Measurements from ENCODE around the gene ZNF503.

ZNF503 gene

DNA sequence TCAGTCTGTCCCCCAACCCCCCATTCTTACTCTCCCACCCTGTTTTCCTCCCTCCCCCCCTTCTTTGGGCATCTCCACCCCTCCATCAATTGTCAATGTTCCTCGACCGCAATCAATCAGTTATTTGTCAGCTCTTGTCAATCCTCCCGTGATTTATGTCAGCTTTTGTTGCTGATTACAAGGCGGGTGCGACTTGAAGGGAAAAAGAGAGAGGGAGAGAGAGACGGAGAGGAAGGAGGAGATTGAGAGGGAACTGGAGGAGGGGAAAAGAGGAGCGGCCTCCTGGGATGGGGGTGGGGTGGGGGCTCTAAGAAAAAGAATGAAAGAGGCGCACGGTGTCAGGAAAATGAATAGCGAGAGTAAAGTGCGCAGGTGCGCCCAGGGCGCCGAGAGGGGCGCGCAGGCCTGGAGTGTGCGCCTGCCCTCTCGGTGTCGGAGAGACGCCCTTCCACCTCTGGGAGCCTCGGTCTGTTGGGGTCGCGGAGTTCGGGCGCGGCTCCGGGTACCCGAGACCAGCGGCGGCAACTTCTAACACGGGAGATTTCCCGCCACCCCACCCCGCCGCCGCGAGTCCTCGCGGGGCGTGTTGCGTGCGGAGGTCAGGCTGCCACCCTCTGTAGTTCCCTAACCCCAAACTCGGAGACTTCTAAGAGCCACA is 1.1 kb upstream of the ZNF503 start:
- peak overlapping the region; percentile 97 for H2BK120ac ChIP-seq (ENCODE audit: low read depth, low read length)
- peak overlapping the region; percentile 95 for H3K9ac ChIP-seq (ENCODE audit: low read depth, low read length, poor library complexity)
- H3K27me3 ChIP-seq (ENCODE audit: control insufficient read depth in 3 of 3, insufficient read depth in 3 of 3, low read depth in 1 of 3, low read length in 3 of 3), result peaks cover 0 to 47% (median 16%) of the 10 kb centered on the region in 3 experiments
- H3K4me3 ChIP-seq (ENCODE audit: low read length in 2 of 2), result peak overlapping the region; percentile 59 to 83
- H3K27ac ChIP-seq (replicated peaks; ENCODE audit: low read length), result peak overlapping the region; percentile 89
- peak overlapping the region; percentile 98 for H2BK15ac ChIP-seq (ENCODE audit: low read length)
- peak overlapping the region; percentile 100 for H2AFZ ChIP-seq (ENCODE audit: low read length)
- peak overlapping the region; percentile 38 for H4K91ac ChIP-seq (ENCODE audit: low read depth, low read length, poor library complexity)
- peak overlapping the region; percentile 2 for H2BK12ac ChIP-seq (ENCODE audit: low read length)
- DNase-seq (ENCODE audit: low spot score), result no peak
- peak overlapping the region; percentile 97 for H3K18ac ChIP-seq (ENCODE audit: low read length)
- no CpG with 5 or more reads among the region's 42 CpGs for WGBS, 2 donors (ENCODE audit: extremely low coverage in 2 of 2, insufficient read length in 2 of 2, insufficient replicate concordance in 1 of 2)
- peak overlapping the region; percentile 5 for H3K4ac ChIP-seq (ENCODE audit: low read length)
- peak overlapping the region; percentile 99 for H2BK5ac ChIP-seq (ENCODE audit: low read length)
- H3K14ac ChIP-seq (ENCODE audit: low read length), result no peak overlapping the region
- H3K36me3 ChIP-seq (replicated peaks in 1 of 2; ENCODE audit: control insufficient read depth in 2 of 2, insufficient read depth in 2 of 2, low read length in 2 of 2), result peaks cover 0 to 33% of the 10 kb centered on the region in 2 donors
- peak overlapping the region; percentile 3 for H4K8ac ChIP-seq (ENCODE audit: low read depth, low read length)
- peaks cover 0 to 2% of the 10 kb centered on the region in 2 donors for H3K9me3 ChIP-seq (replicated peaks in 1 of 2; ENCODE audit: control insufficient read depth in 2 of 2, insufficient read depth in 1 of 2, low read depth in 1 of 2, low read length in 2 of 2)
- H2AK5ac ChIP-seq (ENCODE audit: low read depth, low read length), result no peak overlapping the region
- peak overlapping the region; percentile 95 for H3K4me2 ChIP-seq (ENCODE audit: insufficient read depth, low read length, poor library complexity, severe bottlenecking)
- H3K79me1 ChIP-seq (ENCODE audit: low read depth, low read length), result peaks cover 20% of the 10 kb centered on the region
- peak overlapping the region; percentile 68 for H3K23ac ChIP-seq (ENCODE audit: low read depth, low read length, poor library complexity)
- peaks cover 12 to 25% of the 10 kb centered on the region in 2 donors for H3K4me1 ChIP-seq (ENCODE audit: control insufficient read depth in 2 of 2, insufficient read depth in 1 of 2, low read depth in 1 of 2, low read length in 2 of 2)

DNA sequence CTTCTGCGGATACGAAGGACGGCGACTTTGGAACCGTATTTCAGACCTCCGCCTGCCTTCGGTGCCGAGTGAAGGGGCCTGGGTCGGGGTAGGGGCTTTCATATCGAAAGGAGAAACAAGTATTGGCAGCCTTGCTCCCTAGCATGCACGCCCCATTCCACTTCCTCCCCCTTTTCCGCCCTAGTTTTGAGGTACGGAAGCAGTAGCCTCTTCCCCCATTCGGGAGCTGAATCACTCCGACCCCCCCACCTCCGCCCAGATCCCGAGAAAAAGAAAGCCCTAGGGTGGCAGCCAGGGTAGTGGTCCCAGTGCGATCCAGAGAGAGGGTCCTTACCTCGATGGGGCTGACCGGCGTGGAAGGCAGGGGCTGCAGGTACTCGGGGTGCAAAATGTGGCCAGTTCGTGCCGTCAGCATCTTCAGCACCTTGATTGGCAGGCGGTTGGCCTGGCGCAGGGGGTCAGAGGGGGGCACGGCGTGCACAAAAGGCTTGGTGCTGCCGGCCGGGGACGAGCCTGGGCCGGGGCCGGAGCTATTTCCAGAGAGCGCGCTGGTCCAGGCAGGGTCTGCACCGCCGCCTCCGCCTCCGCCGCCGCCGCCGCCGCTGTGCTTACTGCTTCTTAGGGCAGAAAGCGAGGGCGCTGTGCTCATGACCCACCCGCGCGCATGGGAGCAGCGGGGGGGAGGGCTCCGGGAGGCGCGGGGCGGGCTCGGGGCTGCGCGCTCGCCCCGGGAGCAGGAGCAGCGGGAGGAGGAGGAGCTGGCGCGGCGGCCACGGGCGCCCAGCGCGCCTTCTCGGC is 594 bp downstream of the ZNF503 start:
- H4K8ac ChIP-seq (ENCODE audit: low read depth, low read length), result peak overlapping the region; percentile 43
- H3K27me3 ChIP-seq (ENCODE audit: control insufficient read depth in 3 of 3, insufficient read depth in 3 of 3, low read depth in 1 of 3, low read length in 3 of 3), result peaks cover 0 to 46% (median 16%) of the 10 kb centered on the region in 3 experiments
- H4K91ac ChIP-seq (ENCODE audit: low read depth, low read length, poor library complexity), result no peak overlapping the region
- peaks cover 11 to 13% of the 10 kb centered on the region in 2 donors for H3K4me1 ChIP-seq (ENCODE audit: control insufficient read depth in 2 of 2, insufficient read depth in 1 of 2, low read depth in 1 of 2, low read length in 2 of 2)
- H3K36me3 ChIP-seq (replicated peaks in 1 of 2; ENCODE audit: control insufficient read depth in 2 of 2, insufficient read depth in 2 of 2, low read length in 2 of 2), result peaks cover 0 to 24% of the 10 kb centered on the region in 2 donors
- WGBS, 2 donors (ENCODE audit: extremely low coverage in 2 of 2, insufficient read length in 2 of 2, insufficient replicate concordance in 1 of 2), result no CpG with 5 or more reads among the region's 68 CpGs
- H3K4ac ChIP-seq (ENCODE audit: low read length), result peak overlapping the region; percentile 53
- H3K14ac ChIP-seq (ENCODE audit: low read length), result peak overlapping the region; percentile 49
- peak overlapping the region; percentile 100 for H3K4me2 ChIP-seq (ENCODE audit: insufficient read depth, low read length, poor library complexity, severe bottlenecking)
- peak overlapping the region; percentile 86 for H3K27ac ChIP-seq (replicated peaks; ENCODE audit: low read length)
- H3K9ac ChIP-seq (ENCODE audit: low read depth, low read length, poor library complexity), result peak overlapping the region; percentile 95
- H3K79me1 ChIP-seq (ENCODE audit: low read depth, low read length), result peaks cover 20% of the 10 kb centered on the region
- peak overlapping the region; percentile 94 for H2BK5ac ChIP-seq (ENCODE audit: low read length)
- peak overlapping the region; percentile 14 for H2BK12ac ChIP-seq (ENCODE audit: low read length)
- H3K23ac ChIP-seq (ENCODE audit: low read depth, low read length, poor library complexity), result peak overlapping the region; percentile 93
- peak overlapping the region; percentile 8 for H2AK5ac ChIP-seq (ENCODE audit: low read depth, low read length)
- H2BK15ac ChIP-seq (ENCODE audit: low read length), result peak overlapping the region; percentile 99
- no peaks in the 10 kb centered on the region for H3K9me3 ChIP-seq (replicated peaks in 1 of 2; ENCODE audit: control insufficient read depth in 2 of 2, insufficient read depth in 1 of 2, low read depth in 1 of 2, low read length in 2 of 2)
- peak overlapping the region; percentile 97 for H2BK120ac ChIP-seq (ENCODE audit: low read depth, low read length)
- H3K4me3 ChIP-seq (ENCODE audit: low read length in 2 of 2), result peak overlapping the region; percentile 59 to 88
- DNase-seq (ENCODE audit: low spot score), result peak; percentile 30
- H2AFZ ChIP-seq (ENCODE audit: low read length), result peak overlapping the region; percentile 100
- peak overlapping the region; percentile 98 for H3K18ac ChIP-seq (ENCODE audit: low read length)

DNA sequence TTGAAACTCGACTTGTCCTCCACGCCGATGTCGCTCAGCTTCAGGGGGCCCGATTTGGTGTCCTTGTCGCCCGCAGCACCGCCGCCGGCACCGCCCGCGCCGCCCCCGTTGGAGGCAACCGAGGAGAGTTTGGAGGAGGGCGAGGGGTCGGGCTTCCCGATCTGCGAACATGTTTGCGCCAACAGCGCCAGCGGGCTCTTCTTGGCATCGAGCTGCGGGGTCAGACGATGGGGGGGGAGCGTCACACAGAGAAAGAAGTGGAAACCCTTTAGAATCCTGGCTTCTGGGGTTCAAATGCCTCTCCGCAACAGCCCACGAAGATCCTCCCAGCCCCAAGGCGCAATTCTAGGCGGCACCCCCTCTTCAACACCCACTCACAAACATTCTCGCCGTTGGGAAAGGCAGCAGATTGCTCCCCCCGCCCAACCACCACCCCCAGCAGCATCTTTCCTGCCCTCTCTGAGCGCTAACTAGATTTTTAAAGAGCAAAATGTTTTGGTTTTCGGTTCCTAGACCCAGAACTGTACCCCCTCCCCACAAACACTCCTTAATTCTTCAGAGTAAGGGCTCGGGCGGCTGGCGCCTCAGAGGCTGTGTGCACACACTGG is 1.3 kb downstream of the ZNF503 start:
- peak overlapping the region; percentile 97 for H2BK120ac ChIP-seq (ENCODE audit: low read depth, low read length)
- H3K79me1 ChIP-seq (ENCODE audit: low read depth, low read length), result peaks cover 20% of the 10 kb centered on the region
- peak overlapping the region; percentile 55 for H3K23ac ChIP-seq (ENCODE audit: low read depth, low read length, poor library complexity)
- H3K4ac ChIP-seq (ENCODE audit: low read length), result no peak overlapping the region
- H3K36me3 ChIP-seq (replicated peaks in 1 of 2; ENCODE audit: control insufficient read depth in 2 of 2, insufficient read depth in 2 of 2, low read length in 2 of 2), result peaks cover 0 to 24% of the 10 kb centered on the region in 2 donors
- H3K4me3 ChIP-seq (ENCODE audit: low read length in 2 of 2), result peak overlapping the region; percentile 59 to 88
- DNase-seq (ENCODE audit: low spot score), result no peak
- peaks cover 0 to 46% (median 16%) of the 10 kb centered on the region in 3 experiments for H3K27me3 ChIP-seq (ENCODE audit: control insufficient read depth in 3 of 3, insufficient read depth in 3 of 3, low read depth in 1 of 3, low read length in 3 of 3)
- peak overlapping the region; percentile 8 for H2AK5ac ChIP-seq (ENCODE audit: low read depth, low read length)
- H2BK12ac ChIP-seq (ENCODE audit: low read length), result peak overlapping the region; percentile 41
- H3K4me2 ChIP-seq (ENCODE audit: insufficient read depth, low read length, poor library complexity, severe bottlenecking), result peak overlapping the region; percentile 100
- peaks cover 0 to 2% of the 10 kb centered on the region in 2 donors for H3K9me3 ChIP-seq (replicated peaks in 1 of 2; ENCODE audit: control insufficient read depth in 2 of 2, insufficient read depth in 1 of 2, low read depth in 1 of 2, low read length in 2 of 2)
- no peak overlapping the region for H3K27ac ChIP-seq (replicated peaks; ENCODE audit: low read length)
- no peak overlapping the region for H4K91ac ChIP-seq (ENCODE audit: low read depth, low read length, poor library complexity)
- peak overlapping the region; percentile 94 for H2BK5ac ChIP-seq (ENCODE audit: low read length)
- H3K18ac ChIP-seq (ENCODE audit: low read length), result peak overlapping the region; percentile 98
- no CpG with 5 or more reads among the region's 39 CpGs for WGBS, 2 donors (ENCODE audit: extremely low coverage in 2 of 2, insufficient read length in 2 of 2, insufficient replicate concordance in 1 of 2)
- H3K9ac ChIP-seq (ENCODE audit: low read depth, low read length, poor library complexity), result peak overlapping the region; percentile 86
- H2AFZ ChIP-seq (ENCODE audit: low read length), result peak overlapping the region; percentile 100
- H2BK15ac ChIP-seq (ENCODE audit: low read length), result peak overlapping the region; percentile 89
- peaks cover 8 to 11% of the 10 kb centered on the region in 2 donors for H3K4me1 ChIP-seq (ENCODE audit: control insufficient read depth in 2 of 2, insufficient read depth in 1 of 2, low read depth in 1 of 2, low read length in 2 of 2)
- no peak overlapping the region for H4K8ac ChIP-seq (ENCODE audit: low read depth, low read length)
- H3K14ac ChIP-seq (ENCODE audit: low read length), result peak overlapping the region; percentile 49
